NCI-H446 treated with DMSO at 0.1 percent for 48 hours (cell line): ENCODE results near the gene KIF16B.

Experiments
- DNase-seq: peaks from one replicate; lab custom pipeline; 2025; lab: John Stamatoyannopoulos, UW

The KIF16B gene

GRCh38 chr20:16351415-16351814 lies 221.8 kb downstream of the KIF16B start:
- DNase-seq = no peak

GRCh38 chr20:16350465-16350864 lies 222.8 kb downstream of the KIF16B start:
- DNase-seq = no peak

GRCh38 chr20:16349523-16350260 lies 223.6 kb downstream of the KIF16B start:
- DNase-seq = peak; percentile 15

GRCh38 chr20:16346956-16347355 lies 226.3 kb downstream of the KIF16B start:
- no peak for DNase-seq

GRCh38 chr20:16337707-16338106 lies 235.5 kb downstream of the KIF16B start:
- no peak for DNase-seq

DNA sequence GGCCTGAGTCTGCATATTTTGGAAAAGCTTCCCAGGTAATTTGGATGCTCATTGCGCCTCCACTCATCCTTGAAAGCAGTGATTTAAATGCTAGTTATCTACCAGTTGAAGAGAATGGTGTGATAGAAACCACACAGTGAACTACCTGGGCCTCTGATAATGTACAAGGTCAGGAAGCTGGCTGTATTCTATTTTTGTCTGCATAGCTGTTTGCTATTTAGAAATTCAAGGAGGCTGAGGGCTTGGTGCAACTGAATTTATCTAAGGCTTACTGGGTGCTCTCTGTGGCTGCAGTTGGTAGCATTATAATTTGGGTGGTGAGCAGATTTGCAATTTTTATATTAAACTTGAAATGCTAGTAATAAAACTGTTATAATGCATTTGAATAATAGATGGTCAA lies 245.6 kb downstream of the KIF16B start:
- no peak for DNase-seq

GRCh38 chr20:16321291-16321690 lies 252.0 kb downstream of the KIF16B start:
- no peak for DNase-seq

- no peak for DNase-seq
These were observed 255.5 kb downstream of the KIF16B start for GRCh38 chr20:16317445-16318362.

GRCh38 chr20:16316513-16316912 lies 256.7 kb downstream of the KIF16B start:
- DNase-seq = no peak

- DNase-seq = no peak
These were observed 258.5 kb downstream of the KIF16B start for GRCh38 chr20:16314748-16315159.

DNA sequence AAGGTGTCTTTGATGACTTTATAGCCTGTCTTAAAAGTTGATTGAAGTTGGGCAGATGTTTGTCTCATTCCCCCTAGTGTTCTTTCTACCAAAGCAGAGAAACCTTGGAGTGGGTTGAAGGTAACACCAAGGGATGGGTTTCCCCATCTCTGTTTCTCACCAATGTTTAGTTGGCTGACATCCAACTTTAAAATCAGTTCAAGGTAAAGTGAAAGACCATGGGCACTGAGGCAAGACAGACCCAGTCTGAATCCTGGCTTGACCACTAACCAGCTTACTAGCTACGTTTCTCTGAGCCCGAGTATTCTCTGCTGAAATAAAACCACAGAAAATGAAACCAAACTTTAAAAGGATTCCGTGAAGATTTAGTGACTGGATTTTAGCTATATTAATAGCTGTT lies 258.9 kb downstream of the KIF16B start:
- DNase-seq = no peak

- no peak for DNase-seq
These were observed 259.3 kb downstream of the KIF16B start for GRCh38 chr20:16313917-16314316.

DNA sequence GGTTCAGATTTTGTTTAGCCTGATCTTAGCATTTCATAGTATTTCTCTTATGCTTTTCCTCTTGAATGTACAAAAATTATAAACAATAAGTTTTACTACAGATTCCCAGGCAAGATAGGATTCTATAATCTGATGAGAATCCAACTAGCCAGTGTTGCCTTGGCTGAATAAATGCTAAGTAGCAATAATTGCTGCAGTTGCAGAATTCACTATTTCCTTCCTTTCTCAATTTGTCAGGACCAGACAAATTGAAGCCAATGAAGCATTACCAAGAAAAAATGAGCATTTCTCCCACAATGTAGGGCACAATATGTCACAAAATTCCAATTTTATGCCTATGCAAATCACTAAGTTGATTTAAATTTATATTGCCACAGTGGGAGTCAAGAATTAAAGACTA lies 260.2 kb downstream of the KIF16B start:
- DNase-seq = no peak

- DNase-seq = no peak
These were observed 261.5 kb downstream of the KIF16B start for GRCh38 chr20:16311756-16312155.

GRCh38 chr20:16308754-16309153 lies 264.5 kb downstream of the KIF16B start:
- DNase-seq = peak; percentile 50

- DNase-seq = no peak
These were observed 270.4 kb downstream of the KIF16B start for GRCh38 chr20:16302818-16303217.

DNA sequence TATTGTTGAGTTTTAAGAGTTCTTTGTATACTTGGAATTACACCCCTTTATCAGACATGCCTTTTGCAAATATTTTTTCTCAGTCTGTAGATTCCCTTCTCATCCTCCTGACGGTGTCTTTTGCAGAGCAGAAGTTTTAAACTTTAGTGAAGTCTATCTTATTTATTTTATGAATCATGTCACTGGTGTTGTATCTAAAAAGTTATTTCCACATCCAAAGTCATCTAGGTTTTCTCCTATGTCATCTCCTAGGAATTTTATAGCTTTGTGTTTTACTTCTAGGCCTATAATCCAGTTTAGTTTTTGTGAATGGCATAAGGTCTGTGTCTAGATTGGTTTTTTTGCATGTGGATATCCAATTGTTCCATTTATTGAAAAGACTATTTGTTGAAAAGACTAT lies 271.3 kb downstream of the KIF16B start:
- DNase-seq = no peak

DNA sequence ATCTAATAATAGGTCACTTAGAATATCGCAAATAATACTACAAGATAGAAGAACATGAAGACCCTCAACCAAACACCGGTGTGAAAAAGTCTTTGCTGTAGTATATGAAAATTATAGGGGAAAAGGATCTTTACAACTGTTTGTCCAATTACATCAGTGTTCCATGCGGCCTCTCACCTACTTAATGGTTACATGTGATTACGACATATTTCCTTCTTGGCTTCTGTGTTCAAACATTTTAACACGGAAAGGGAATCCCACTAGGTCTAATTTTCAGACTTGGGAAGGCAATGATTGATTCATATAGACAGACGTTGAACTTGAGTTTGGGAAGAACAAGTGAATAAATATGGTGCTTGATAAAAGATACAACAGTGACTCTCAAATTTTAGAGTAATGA lies 273.4 kb downstream of the KIF16B start:
- no peak for DNase-seq

GRCh38 chr20:16296931-16297330 lies 276.3 kb downstream of the KIF16B start:
- no peak for DNase-seq

- DNase-seq = no peak
These were observed 277.7 kb downstream of the KIF16B start for GRCh38 chr20:16295534-16295933.

DNA sequence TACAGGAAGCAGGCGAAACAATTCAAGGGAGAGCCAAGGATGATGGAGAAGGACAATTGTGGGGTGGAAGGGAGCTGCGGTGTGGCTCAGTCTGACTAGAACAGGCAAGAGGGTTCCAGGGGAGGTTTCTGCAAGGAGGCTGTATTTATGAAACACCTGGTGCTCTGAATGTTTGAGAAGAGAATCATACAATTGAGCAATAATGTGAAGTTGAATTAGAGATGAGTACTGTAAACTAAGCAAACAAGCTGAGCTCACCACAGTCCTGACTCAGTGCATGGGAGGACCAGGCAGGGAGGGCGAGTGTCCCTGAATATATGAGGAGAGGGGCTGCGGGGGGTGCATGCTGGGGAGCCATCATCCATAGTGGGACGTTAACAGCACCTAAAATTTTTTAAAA lies 279.7 kb downstream of the KIF16B start:
- DNase-seq = no peak

- DNase-seq = no peak
These were observed 280.9 kb downstream of the KIF16B start for GRCh38 chr20:16292226-16292880.

DNA sequence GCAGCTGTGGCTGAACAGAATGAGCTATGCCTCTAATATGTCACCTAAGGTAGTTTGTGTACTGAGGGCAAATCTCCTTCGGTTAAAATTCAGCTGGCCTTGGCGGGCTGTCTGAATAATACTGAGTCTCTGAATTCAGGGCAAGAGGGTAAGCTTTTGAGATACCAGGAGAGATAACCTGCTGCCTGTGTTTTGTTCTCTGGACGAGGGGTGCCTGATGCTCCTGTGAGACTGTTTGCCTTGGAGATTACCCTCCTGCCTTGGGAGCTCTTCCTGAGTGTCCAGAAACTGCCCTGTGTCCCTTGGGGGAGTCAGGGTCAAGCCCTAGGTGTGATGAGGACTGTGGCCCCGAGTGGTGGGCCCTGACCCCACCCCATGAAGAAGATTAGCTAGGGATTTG lies 282.9 kb downstream of the KIF16B start:
- DNase-seq = no peak
